G401 (cell line): ENCODE results near the gene CNTN1. TPM values are rescaled to one million over a fixed set of nuclear protein-coding genes. Genes with fewer than 3 reads are reported as not detected.

Experiments
- DNase-seq: peaks from one replicate; pipeline ENCODE4 v3.0.0-alpha.2; 2015; ENCODE audit warnings: low spot score
- in situ Hi-C: cut with HindIII; loops from 2 replicates; pipeline ENCODE4 v1.10.0; 2016; ENCODE audit warnings: low sequenced_read_pairs, mixed read lengths
- total RNA-seq: library from RNA; depleted of rRNA; stranded (reverse); fragments of >200 nt; shearing (Covaris generic); gene quantifications from 2 replicates; pipeline ENCODE4 v1.2.3, GENCODE V29; 2014

The CNTN1 gene
- total RNA-seq, 1 experiment from 2014 or later = not detected

DNA sequence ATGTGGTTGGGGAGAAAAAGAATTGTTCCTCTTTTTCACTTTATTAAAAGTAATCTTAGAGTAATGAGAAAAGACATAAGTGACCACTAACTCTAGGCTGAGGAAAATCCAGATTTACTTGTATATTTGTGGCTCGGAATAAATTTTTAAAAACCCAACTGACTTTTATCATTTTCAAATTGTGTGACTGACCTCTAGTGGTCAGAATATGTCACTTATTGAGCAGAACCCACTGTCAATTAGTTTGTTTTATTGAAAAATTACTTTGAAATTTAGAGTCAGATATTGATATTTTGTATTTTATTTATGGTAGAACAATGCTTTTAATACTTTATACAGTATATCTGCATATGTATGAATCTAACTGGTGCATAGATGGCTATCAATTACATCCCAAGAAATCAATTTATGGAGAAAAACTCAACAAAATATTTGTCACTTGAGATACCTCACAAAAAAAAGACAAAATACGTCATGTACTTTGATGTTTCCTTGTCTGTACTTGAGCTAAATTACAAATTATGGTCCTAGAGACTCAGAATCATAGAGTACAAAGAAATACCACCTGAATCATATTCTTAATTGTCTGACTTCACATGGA, 229.4 kb downstream of the CNTN1 start:
- DNase-seq = peak; percentile 56
- in situ Hi-C loops = no loop called here

DNA sequence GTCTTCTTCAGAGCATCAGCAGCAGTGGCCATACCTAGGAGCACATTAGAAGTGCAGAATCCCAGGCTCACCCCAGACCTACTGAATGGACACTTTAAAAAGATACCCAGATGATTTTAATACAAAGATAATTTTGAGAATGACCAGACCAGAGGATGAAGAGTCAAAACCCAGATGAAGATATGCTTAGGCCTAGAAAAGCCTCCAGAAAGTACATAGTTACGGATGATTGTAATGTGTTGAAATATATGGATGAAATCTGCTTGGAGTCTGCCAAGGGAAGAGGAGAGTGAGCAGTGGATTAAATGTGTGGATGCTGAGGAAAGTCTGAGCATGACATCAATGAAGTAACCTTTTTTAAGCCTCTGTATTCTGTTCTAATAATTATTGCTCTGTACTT, 245.7 kb downstream of the CNTN1 start:
- no peak for DNase-seq
- in situ Hi-C loops = no loop called here

DNA sequence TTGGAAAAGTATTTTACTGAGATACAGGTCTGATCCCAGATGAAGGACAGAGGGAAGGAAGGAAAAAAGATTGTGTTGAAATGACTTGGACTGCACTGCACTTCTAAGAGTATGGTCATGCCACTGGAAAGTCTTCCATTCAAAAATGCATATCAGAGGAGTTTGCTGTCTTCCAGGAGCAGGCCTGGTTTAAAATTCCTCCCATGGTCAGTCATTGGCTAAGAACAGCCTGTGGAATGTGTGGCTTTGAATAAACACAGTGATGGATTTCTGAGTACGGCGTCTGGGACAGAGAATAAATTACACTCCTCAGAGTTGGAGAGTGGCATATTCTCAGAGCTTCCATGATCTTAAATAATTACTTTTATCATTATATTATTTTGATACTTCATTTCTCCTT, 250.1 kb downstream of the CNTN1 start:
- DNase-seq = no peak
- in situ Hi-C loops = no loop called here

DNA sequence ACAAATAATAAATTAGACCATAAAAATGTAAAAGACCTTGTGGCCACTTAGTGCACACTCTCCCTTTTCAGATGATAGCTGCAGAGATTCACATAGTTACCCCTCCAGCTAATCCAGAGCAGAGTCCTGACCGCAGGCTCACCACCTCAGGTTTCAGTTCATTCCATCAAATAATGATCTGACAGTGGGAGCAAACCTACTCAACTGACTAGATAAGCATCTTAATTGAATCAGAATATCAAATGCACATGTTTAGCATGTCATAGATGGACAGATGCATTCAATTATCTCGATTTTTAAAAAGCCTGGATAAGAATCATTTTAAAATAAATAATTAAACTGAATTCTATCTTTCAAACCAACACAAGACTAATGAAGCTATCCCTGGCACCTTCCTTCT, 253.5 kb downstream of the CNTN1 start:
- in situ Hi-C loops = no loop called here
- no peak for DNase-seq

DNA sequence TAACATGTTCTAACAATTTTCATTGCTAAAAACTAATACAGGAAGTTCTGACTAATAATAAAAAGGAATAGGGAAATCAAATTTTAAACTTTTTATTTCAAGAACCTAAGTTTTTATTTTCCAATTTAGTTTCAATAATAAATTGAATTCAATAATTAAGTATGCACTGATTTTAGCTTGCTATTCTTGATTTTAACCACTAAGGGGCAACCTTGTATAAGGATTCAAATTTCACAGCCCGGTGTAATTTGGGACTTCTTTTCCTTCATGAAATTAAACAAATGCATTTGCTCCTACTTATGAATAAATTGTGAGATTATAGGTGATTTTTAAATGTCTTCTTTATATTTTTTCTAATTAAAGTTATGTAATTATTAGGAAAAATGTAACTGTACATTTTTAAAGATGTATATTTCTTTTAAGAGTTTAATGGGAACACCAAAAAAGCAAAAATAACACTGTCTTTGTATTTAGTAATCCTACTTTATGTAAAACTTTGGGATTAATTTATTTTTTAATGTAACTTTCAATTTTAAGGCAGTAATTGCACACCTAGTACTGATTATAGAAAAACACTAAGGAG, 254.5 kb downstream of the CNTN1 start:
- in situ Hi-C loops = no loop called here
- peak; percentile 71 for DNase-seq

DNA sequence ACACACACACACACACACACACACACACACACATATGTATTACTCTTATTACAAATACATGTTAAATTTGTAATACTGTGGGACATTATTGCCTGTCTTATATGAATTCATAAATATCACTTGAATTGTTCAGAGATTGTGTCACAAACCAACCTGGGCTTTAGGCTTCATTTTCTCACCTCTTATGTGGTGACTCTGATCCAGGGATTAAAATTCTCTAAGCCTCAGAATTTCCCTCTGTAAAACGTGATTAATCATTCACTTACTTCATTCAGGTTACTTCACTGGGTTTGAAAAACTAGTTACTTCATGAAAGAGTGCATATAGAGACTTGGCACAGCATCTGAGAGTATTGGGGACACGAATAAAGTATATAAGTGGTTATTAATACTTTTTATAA, 255.6 kb downstream of the CNTN1 start:
- in situ Hi-C loops = no loop called here
- no peak for DNase-seq

DNA sequence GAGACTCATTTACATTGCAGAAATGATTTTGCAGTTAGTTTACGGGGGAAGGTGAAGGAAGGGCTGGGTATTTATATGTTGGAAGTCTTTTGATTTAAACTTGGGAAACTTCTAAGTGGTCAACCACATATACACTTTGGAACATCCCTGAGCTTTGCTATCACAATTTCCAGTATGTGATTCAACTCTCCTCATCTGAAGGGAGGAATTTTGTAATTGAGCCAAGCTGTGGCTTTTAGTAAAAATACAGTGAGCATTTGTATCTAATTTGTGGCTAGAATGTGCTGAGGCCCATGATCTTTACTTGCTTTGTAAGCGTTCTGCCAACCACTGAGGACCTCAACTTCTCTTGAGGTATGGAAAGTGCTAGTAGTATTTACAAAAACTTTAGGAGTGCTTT, 260.8 kb downstream of the CNTN1 start:
- no peak for DNase-seq
- in situ Hi-C loops = no loop called here

DNA sequence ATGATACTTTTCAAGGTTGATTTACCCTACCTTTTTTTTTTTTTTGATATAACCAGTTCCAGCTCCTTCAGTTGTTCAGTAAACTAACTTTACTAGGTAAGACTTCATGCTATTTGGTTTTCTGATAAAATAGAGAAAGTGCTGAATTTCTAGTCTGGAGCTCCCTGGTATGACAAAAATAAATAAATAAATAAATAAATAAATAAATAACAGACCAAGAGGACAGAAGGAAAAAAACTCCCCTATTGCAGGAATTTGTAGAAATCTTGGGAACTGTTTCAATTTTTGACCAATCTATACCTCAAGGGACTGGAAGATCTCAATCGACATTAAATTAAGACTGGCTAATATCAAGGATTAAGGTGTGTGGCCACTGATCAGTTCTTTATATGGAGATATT, 265.2 kb downstream of the CNTN1 start:
- in situ Hi-C loops = no loop called here
- DNase-seq = no peak

DNA sequence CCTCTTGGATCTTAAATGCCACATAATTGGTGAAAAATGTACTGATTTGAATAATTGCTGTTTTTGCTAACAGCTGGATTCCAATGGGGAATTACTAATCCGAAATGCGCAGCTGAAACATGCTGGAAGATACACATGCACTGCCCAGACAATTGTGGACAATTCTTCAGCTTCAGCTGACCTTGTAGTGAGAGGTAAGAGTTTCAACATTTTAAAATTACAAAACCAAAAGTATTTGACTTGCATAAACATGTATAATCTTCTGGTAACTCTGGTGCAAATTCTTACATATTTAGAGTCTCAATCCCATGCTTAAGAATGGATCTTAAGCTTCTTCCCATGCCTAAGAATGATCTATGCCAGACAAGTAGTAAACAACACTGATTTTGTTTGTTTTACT, 266.8 kb downstream of the CNTN1 start:
- in situ Hi-C loops = no loop called here
- DNase-seq = no peak

DNA sequence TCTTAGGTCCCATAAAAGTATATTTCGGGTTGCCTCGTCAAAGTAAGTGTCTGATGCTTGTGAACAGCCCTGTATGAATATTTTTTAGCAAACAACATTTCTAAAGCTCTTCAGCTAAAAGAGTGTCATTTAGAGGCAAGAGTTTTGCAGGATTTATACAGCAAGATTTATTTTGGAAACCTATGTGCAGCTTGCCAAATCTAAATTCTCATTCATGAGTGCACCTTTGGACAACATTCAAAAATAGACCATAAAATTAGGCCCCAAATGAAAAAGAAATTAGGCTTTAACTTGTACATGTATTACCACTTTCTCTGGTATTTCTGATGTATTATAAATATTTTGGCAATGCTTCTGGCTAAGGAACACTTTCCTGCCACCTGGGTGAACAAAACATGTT, 271.5 kb downstream of the CNTN1 start:
- in situ Hi-C loops = no loop called here
- peak; percentile 66 for DNase-seq

DNA sequence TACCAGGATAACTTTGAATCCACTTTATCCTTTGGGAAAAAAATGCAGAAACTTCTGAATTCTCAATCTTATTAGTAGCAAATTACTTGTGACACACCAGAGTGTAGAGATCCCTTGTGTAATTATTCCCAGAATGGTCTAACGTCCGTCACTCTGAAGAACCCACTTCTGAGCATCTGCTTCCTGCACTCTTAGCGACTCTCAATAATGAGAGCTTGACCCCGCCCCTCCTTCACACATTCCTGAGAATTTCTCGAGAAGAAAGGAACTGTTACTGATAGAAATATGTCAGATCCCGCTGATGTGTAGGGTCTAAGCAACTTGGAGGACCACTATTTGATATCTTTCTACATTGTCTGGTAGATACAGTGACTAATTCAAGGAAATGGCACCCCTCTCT, 277.6 kb downstream of the CNTN1 start:
- in situ Hi-C loops = no loop called here
- no peak for DNase-seq

DNA sequence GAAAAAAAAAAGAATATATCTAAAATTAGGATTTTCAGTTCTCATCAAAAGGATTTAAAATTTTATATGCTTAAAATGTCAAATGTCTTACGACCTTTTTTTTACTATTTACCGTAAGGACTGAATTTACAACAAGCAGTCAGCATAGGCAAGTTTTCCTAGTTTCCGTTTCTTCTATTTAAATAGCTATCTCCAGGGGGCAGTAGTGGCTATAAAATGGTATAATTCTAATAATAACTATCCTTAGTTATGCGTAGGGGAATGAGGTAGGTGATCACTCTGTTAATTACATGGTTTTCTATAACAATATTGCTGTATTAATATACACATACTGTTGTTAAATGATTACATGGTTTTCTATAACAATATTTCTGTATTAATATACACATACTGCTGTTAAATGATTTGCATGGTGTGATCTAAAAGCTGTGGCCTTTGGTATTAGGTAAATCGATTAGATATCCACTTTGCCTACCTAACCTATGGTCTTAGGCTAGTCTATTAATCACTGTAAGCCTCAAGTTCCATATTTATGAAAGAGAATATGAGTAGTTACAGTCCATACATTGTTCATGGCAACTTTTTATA, 278.2 kb downstream of the CNTN1 start:
- DNase-seq = no peak
- in situ Hi-C loops = no loop called here

DNA sequence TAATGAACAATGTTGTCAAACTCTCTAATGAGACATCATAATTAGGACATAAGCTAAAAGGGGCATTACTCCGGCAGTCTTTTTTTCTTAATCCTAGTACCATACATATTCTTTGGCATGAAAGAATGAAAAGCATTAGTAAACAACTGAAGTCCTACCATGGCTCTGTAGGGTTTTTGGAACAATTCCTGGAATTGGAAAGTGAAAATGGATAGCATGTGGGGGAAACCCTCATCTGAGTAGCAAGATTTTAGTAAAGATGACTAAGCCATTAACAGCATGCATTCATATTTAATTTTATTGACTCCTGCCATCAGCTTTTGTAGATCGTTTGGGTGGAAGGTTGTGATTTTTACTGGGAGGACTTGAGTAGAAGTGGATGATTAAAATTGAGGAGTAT, 279.7 kb downstream of the CNTN1 start:
- peak; percentile 32 for DNase-seq
- in situ Hi-C loops = no loop called here

DNA sequence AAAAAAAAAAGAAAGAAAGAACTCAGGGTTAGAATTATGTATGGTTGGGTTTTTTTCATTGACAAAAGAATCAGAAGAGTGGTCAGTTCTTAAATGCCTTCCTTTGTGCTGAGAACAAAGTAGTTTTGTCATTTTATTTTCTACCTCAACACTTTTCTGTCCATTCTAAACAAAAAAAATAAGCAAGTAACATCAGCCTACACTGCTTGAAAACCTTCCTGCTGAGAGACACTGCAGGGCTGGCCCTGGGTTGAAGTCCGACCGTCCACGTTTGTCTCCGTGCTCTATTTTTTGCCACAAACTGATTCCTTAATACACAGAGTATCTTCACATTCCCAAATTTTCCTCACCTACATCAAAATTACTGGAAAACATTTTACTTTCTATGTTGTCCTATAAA, 284.3 kb downstream of the CNTN1 start:
- in situ Hi-C loops = no loop called here
- no peak for DNase-seq

DNA sequence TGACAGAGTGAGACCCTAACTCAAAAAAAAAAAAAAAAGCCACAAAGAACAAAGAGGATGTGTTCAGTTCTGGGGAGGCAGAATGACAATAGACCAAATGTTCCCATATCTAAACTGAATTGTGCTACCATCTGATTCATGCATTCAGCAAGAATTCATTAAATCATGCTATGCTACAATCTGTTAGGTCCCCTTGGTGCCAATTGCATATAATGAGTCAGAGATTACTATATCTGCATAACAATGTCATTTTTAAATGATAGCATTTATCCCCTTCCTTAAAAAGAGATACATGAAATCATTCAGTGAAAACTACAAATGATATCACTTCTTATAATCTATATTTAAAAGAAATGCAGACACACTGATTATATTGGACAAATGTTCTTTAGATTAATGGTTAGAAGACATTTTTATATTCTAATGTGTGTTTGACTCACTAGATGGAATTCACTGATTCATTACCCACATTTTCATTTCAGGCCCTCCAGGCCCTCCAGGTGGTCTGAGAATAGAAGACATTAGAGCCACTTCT, 288.3 kb downstream of the CNTN1 start:
- in situ Hi-C loops = no loop called here
- peak; percentile 55 for DNase-seq

DNA sequence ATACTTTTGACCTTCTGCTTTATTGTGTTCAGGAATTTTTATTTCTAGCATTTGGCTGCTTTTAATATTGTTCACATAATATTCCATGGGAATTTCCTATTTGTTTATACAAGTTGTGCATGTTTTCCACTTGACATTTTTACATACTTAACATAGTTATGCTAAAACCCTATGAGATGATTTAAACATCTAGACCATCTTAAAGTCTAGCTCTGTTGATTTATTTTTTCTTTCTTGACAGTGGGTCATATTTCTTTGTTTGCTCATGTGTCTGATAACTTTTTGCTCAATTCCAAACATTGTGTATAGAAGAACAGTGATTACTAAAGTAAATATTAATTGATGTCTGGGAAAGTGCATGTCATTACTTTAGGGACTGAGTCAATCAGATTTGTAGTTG, 293.8 kb downstream of the CNTN1 start:
- in situ Hi-C loops = no loop called here
- DNase-seq = no peak

DNA sequence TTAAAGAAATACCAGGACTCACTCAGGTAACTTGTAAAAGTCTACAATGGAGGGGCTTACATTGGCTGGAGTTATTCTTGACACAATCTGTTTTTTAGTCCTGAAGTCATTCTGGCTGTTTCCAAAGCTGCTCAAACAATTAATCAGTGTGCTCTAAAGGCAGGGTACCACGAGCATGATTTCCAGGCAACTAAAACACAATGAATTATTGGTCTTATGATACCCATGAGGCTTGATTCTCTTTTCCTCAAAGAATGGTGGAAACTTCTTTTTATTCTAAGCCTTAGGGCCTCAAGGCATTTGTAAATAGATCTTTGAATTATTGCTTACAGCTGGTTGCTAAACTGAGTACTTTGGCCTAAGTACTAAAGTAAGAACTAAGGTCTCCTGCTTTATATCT, 296.1 kb downstream of the CNTN1 start:
- in situ Hi-C loops = no loop called here
- DNase-seq = no peak

DNA sequence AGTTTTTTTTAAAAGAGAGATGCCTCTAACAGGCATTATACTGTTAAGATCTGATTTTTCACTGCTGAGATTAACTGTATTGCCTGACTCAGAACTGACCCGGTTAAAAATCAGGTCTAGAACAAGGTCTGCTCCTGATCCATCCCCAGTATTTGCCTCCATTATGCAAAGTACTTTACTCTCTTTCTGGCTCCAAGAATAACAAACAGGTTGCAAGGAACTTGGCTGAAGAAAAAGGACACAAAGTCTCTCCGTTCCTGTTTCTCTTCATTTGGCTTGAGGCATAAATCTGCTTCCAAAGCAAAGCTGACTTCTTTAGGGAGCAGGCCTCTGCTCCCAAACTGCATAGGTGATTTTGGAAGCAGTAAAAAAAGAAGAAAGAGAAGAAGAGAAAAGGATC, 296.6 kb downstream of the CNTN1 start:
- in situ Hi-C loops = no loop called here
- DNase-seq = peak; percentile 58

DNA sequence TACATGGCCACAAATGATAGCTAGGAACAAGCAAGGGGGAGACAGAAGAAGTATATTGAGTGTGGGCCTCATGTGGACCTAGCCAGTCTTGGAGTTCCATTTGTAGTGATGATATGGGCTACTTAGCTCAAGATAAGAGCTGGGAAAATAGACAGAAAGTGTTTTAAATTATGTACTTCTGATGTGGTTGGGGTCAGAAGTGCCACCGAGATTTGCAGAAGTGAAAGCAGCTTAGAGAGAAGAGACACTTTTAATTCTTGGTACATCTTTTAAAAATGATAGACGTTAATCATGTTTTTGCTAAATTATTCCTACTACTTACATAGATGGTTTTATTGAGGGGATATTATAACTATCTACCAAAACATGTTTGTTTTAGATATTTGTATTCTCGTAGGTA, 297.5 kb downstream of the CNTN1 start:
- in situ Hi-C loops = no loop called here
- no peak for DNase-seq

DNA sequence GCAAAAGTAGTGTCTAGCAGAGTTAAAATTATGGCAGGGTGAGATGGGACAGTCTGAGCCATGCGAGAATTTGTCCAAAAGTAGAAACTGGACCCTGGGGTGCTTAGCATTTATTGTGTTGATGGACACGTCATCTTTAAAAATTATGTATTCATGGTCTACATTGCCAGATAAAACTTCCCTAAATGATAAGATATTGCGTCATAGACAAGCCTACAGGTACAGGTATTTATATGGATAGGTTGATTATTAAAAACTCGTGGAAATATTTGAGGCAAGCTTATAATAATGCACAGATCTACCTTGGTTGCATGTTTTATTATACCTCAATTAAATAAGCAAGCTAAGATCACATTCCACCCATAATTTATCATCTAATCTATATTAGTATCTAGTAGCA, 299.9 kb downstream of the CNTN1 start:
- no peak for DNase-seq
- in situ Hi-C loops = no loop called here

DNA sequence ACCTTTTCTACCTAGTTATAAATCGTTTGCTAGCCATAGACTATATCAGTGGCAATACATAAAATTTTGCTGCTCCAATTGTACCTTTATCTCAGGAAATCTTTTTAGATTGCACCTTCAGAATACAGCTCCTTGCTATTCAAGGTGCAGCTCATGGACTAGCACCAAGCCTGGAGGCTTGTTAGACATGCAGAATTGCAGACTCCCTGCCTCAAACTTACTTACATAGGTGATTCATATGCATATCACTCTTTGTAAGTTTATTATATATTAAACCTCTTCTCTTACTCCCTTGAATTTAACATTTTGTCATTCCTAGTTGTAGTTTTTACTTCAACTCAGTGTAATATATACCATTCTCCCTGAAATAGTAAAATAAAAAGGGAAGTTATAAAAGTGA, 300.4 kb downstream of the CNTN1 start:
- DNase-seq = no peak
- in situ Hi-C loops = no loop called here
